GM21528 (cell line): Measurements from ENCODE around the gene SNORC.

ENCODE experiments used
- ATAC-seq: cut with Tn5 transposase; IDR thresholded peaks from one replicate; pipeline ENCODE4 v1.9.1; 2021; ENCODE audit warnings: mild to moderate bottlenecking, moderate library complexity; ENCODE audit not compliant: unreplicated experiment, low FRiP score

The SNORC gene

DNA sequence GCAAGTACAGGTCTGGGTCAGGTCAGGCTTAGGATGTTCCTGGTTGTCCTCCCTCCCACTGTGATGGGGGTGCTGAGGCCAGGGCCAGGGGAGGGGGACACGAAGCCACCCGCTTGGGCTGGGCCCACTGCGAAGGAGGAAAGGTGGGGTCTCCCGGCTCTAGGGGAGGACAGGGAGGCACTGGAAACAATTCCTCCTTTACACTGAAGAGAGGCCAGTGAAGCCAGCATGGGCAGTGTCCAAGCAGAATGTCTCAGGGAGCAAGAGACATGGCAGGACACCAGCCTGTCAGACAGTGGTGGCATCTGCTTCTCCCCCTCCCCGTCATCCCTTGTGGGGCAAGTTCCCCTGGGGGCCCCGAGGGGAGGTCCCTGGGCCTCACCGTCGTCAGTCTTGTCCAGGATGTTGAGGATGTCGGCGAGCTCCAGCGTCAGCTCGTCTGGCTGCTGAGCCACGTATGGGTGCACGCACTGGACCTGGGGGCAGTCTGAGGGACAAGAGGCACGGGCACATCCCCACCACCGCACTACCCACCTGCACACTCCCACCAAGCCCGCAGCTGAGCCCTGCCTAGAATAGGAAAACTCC, 10.8 kb downstream of the SNORC start:
- no peak for ATAC-seq

DNA sequence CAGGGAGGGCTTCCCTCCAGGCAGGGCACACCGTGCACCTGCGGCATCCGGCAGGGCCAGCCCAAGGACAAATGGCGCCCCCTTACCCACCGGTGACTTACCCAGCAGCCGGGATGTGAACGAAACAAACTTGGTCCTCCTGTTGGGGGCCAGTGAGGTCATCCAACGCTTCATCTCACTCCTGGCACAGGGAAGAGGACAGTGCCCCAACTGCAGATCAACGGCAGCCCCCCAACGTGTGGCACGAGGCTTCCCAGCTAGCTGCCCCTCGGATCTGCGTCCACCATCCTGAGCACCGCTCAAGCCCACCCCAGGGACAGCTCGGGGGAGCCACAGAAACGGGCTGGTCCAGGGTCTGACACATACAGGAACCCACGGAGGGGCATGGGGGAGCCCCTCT, 12.0 kb downstream of the SNORC start:
- no peak for ATAC-seq

DNA sequence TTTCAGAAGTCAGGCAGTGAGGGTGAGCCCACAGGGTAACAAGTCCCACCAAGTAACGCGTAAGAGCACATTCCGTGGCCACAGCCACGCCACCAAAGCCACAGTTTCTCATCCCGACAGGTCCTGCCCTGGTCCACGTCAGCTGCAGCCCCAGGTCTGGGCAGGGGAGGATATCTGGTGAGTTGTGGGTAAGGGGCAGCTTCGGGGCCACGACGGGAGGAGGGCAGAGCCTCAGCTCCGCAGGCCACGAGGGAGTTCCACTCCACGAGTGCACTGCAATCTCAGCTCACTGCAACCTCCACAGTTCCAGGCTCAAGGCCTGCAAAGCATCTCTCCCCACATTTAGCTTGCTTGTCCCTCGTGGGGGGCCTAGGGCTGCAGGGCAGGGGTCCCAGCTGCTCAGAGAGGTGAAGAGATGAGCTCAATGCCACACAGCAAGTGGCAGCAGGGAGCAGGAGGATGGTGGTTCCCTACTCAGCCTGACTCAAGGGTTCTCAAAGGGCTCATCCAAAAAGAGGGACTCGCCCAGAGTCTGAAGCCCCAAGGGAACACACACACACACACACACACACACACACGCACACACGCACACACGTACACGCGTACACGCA, 12.5 kb downstream of the SNORC start:
- ATAC-seq: no peak

DNA sequence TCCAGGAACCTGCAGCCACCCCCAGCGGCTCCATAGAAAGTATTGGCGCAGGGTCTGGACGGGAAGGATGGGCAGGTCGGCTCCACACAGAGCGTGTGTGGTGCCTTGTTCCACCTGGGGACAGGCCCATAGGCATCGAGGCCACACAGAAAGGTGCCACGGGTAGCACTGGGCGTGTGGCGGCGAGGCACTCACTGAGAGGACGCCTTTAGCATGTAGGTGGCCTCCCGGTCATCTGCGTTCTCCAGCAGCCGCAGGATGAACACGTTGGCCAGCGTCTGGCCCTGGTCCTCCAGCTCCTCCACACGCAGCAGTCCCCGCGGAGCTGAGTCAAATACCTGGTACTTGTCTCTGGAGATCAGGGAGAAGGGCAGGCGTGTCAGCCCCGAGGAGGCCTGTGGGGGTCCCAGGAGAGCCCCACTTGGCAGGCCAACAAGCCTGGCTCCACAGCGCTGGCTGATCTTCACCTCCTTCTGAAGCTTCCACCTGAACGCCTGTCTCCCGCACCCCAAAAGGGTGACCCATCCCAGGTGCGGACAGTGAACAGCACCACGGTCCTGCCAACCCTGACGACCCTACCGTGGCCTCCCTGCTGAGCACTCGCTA, 13.2 kb downstream of the SNORC start:
- ATAC-seq: no peak

DNA sequence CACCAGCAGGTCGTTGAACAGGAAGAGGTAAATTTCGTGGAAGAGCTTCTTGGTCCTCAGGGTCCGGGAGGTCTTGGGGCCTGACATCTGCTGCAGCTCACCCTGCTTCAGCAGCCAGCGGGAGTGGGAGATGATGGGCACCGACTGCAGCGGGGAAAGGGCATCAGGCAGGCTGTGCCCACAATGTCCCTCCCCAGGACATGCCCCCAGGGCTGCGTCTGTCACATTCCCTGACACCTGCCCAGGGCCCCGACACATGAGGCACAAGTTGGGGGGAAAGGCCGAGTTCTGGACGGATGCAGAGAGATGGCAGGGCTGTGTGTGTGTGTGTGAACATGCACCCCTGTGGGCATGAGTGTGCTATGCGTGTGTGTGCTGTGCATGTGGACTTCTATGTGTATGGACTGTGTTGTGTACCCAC, 13.9 kb downstream of the SNORC start:
- no peak for ATAC-seq

DNA sequence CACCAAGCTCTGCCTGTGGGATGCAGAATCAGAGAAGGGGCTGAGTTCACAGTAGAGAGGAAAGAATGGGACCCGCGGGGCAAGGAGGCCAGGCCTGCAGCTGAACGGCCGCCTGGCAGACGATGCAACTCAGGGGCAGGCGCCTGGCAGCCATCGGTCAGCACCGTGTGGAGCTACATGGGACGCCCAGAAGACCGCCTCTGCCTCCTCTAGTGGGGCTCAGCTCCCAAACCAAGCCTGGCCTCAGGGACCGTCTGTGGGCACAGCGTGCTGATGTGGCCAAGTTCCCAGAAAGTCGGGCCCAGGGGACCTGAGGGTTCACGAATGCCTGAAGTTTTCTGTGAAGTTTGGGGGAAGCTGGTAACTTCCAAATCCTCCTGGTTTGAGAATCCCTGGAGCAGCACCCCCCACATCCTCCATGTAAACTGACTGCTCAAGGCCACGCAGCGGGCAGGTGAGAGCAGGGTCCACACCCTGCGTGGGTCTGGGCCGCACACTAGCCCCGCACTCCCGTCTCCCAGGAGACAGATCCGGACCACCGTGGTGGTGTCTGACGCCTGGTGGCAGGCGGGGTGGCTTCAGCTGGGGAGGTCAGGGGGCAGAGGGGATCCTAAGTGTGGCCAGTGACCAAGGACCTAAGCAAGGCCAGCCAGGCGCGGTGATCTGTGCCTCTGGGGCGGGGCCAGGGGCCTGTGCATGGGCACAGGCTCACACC, 14.6 kb downstream of the SNORC start:
- ATAC-seq: no peak

DNA sequence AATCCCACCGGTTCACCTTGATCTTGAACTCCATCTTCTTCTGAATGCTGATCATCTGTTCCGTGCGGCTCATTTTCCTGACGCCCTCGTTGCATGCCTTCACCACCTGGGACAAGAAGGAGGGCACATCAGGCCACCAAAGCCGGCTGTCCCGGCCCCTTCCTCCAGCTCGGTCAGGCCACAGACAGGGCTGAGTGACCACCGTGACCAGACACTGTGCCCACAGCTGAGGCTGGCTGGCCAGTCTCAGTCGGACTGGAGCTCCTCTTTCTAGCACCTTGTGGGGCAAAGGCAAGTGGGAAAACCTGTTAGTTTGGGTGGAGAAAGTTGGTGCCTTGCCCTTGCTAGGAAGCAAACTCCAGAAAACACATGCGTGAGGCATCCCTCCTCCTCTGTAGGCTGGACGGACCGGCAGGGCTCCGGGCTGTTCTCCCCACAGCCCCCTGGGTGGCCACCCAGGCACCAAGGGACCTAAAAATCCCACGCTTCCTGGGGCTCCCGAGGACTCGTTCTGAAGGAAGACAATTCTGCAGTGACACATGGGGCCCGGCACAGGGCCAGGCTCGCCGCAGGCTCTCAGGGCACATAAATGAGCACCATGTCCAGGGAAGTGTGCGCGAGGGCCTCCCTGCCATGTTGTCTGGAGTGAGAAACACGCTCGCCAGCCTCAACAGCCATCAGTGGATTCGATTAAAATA, 15.3 kb downstream of the SNORC start:
- ATAC-seq: no peak

DNA sequence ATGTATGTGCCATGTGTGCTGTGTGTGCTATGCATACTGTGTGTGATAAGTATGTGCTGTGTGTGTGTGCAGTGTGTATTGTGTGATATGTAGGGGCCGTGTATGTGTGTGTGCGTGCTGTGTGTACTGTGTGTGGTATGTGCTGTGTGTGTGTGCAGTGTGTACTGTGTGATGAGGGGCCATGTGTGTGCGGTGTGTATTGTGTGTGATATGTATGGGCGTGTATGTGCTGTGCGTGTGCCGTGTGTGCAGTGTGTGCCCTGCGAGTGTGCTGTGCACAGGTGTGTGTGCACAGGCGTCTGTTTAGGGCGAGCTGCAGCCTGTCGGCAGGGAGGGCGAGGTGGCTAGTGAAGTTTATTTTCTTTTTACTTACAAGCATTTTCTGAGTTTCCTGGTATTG, 16.1 kb downstream of the SNORC start:
- no peak for ATAC-seq

DNA sequence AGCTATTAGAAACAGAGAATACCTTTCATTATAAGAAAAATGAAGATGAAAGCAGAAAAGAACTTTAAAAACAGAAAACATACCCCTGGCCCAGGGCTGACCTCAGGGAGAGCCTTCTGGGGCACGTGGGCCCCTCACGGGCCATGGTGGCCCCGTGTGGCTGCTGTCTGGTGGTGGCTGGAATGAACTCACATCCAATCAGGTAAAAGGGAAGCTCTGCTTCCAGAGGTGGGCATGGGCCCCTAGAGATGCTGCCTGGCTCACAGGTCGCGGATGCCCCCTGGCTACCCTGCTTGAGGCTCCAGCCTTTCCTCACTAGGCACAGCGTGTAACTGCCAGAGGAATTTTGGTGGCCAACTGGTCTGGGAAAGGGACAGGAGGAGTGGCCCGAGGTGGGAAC, 16.6 kb downstream of the SNORC start:
- ATAC-seq: no peak

DNA sequence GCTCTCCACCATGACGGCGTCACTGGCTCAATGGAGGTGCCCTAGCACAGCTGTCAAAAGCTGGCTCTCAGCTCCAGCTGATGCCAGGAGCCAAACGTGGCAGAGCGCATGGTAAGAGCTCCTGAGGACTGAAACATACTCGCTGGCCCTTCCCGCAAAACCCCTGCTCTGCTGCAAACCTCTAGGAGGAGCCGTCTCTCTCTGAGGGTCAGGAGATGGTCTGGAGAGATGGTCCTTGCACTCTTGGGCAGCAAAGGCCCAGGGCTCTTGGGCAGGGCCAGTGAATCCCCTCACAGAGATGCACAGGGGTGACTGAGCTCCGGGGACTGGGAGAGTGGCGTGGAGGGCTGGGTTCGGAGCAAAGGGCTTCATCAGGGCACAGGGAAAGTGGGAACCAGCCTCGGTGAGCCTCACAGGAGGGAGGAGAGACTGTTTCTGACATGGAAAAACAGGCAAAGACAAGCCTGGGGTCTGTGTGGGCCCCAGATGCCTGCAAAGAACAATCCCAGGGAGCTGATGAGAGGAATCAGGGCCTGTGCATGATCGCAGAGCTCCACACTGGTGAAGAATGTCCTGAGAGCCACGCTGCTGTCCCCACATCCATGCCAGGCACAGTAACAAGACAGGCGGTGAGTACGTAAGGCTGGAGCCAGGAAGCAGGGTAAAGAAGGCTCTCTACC, 17.2 kb downstream of the SNORC start:
- ATAC-seq: no peak

DNA sequence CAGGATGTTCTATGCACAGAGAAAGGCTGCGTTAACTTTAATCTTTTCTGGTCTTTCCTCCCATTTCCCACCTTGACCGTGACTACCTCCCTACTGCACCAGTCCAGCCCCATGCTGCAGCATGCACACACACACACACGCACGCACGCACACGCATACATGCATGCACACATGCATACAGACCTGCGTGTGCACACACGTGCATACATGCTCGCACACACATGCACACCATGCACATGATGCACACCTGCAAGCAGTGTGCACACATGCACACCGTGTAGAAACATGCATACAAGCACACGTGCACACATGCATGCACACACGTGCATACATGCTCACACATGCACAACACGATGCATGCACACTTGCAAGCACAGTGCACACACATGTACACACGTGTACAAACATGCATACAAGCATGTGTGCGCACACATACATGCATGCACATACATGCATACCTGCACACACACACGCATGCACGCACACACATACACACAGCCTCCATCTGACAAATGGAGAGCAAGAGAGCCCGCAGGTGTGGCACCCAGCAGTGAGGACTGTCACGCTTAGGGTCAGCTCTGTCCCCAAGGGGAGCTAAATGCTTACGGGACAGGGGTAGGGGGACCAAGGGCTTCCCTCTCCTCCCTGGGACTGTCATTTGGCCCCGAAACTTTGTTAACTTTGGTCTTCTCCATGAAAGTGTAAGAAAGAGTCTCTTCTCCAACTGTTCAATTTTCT, 18.2 kb downstream of the SNORC start:
- ATAC-seq: no peak

DNA sequence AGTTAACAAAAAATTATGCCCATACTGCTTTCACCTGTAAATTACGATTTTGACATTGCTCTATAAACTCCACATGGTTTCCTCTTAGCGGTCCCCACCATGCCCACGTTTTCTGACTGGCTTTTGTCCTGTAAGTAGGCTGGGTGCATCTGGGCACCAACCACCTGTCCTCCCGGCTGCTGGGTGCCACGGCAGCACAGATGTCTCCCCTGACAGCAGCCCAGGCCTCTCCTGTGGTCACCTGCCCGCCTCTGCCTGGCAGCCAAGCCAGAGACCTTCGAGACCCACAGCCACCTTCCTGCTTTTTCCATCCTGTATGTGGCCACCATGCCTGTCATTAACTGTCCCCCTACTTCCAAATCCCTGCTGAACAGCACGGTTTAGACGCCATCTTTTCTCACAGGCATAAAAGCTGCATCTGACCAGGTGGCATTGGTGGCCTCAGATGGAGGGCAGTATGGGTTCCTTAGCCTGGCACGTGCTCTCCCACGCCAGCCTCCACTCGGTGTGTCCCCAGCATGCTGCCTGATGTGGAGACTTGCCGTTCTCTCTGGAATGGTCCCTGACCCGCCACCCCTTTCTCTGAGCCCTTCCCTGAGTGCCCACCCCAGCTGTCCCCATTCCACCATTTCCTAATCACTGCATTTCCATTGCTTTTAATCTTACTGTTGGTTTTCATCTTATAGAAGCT, 18.9 kb downstream of the SNORC start:
- no peak for ATAC-seq

DNA sequence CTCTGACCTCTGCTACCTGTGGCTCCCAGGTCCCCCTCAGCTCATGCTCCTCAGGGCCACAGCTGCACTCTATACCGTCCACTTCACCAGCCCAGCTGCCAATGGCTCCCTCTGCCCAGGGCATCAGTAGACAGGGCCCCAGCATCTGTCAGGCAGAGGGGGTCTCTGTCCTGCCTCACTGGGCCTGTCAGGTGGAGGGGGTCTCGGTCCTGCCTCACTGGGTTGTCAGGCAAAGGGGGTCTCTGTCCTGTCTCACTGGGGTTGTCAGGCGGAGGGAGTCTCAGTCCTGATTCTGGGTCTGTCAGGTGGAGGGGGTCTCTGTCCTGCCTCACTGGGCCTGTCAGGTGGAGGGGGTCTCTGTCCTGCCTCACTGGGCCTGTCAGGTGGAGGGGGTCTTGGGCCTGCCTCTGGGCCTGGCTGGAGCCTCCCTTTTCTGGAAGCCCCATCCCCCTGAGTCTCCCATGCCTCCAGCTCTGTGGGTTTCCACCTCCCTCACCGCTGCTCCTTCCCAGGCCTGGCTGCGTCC, 19.9 kb downstream of the SNORC start:
- no peak for ATAC-seq

DNA sequence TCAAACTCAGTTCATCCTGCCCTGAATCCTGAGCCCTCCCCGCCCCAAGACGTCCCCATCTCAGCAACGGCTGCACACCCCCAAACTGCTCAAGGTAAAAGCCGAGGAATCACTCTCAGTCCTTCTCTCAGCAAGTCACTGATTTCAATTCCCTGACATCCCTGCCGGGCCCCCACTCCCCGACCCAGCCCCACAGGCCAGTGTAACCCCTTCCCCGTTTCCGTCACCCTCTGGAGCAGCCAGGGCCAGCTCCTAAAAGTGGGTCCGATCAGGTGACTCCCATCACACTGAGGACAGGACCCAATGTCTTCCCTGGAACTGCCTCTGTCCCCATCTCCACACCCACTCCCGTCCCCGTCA, 20.5 kb downstream of the SNORC start:
- no peak for ATAC-seq

DNA sequence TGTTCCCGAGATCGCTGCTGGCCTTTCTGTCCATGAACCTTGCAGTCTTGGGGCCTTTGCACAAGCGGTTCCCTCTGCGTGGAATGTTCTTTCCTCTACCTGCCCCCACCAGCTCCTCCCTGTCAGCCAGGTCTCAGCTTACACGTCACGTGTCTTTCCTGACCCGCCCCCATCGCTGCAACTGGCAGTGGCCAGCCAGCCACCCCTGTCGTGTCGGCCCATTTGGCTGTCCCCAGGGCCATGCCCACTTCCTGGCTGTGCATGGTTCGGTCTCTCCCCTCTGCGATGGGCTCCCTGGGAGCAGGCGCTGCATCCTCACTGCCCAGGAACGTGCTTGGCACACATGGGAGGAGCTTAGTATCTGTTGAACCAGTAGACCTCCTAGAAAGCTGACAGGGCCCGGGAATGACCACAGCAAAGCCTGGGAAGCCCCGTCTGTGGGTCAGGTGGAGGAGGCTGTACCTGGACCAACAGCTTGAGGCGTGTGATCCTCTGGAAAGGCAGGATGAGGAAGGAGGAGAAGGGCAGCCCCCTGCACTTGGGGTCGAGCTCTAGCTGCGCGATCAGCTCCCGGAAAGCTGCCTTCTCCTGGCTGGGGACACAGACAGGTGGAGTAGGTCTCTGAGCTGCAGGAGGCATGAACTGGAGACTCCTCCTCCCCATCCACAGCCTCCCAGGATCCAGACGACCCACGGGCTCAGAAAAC, 21.0 kb downstream of the SNORC start:
- no peak for ATAC-seq

DNA sequence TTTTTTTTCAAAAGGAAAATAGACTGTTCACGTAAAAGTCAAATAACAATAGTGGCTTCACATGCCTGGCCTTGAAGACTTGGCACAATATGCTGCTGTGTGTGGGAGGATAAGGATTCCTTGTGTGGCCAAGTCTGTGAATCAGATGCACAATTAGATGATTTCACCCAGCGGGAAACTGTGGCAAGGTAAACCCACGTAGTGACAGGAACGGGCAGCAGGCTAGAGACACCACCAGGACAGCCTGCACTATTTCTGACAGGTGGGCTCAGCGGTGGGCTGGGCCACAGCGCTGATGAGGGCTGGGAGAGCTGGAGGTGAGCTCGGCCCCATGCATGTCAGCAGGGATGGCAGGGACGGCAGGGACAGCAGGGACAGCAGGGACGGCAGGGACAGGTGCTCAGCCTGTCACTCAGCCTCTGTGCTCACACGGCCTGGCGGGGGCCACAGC, 21.6 kb downstream of the SNORC start:
- no peak for ATAC-seq

DNA sequence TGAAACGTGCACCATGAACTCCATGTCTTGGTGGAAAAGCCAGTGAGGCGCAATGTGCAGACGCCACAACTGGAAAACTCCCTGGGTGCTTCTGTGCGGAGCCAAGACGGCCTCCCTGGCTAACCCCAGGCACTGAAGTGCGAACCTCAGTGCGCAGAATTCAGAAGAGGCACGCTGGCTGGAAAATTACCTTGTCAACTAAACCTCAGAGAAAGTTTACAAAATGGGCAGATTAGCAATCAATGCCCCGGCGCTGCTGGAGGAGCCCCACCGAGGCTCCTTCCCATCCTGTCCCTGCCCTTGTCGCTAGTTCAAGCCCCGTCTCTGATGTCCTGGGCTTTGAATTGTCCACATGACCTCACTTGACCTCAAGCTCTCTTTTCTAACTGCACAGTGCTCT, 22.2 kb downstream of the SNORC start:
- ATAC-seq: no peak

DNA sequence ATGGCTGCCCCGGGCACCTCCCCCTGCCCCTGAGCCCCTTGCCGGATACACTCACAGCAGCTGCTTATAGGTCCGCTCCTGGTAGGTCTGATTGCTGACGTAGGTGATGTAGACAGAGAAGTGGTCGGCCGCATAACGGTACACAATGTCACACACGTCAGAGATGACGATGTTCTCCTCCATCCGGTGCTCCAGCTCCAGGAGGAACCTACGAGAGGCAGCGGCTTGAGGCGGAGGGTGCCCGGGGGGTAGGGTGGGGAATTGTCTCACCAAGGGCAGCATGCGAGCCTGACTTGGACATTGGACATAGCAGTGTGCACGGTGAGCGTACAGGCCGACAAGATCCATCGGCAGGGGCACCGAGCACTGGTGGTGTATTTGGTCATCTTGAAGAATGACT, 22.8 kb downstream of the SNORC start:
- no peak for ATAC-seq
